PFSK-1 (cell line): ENCODE measurements around the gene C11orf52.

Experiments used
- POLR2AphosphoS5 ChIP-seq: IDR thresholded peaks from 2 replicates; pipeline ENCODE4 v1.6.1; 2012; ENCODE audit warnings: low read depth, mild to moderate bottlenecking, control low read depth, low read length, moderate library complexity
- TAF1 ChIP-seq: IDR thresholded peaks from 2 replicates; pipeline ENCODE4 v1.6.1; 2012; ENCODE audit warnings: low read length, control low read depth, borderline replicate concordance; ENCODE audit not compliant: insufficient read depth
- TF ChIP-seq, protein P1 (sequence below), 2 experiments: IDR thresholded peaks; 2 replicates each; pipeline versions ENCODE4 v1.6.1 to v1.8.0; 2011 to 2012; ENCODE audit warnings: low read depth in 2 of 2, low read length in 2 of 2, control low read depth in 1 of 2, inconsistent platforms in 1 of 2, mild to moderate bottlenecking in 1 of 2, moderate library complexity in 1 of 2; ENCODE audit not compliant: insufficient read depth in 1 of 2

DNA sequence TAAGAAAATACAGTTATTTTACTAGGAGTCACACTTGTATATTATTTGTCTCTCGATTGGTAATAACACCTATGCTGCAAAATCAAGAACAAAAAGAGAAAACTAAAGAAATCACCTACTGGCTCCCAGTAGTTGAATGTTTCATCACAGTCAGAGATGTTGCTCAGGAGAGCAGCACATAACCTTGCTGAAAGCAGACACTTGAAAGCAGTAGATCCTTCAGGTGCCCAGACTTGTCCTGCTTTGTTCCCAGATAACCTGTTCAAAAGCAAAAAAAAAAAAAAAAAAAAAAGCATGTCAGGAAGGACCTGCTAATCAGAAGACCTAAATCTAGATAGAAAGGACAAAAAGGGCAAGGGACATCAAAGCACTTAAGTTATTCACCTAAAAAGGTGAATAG lies 48.6 kb upstream of the C11orf52 start:
- TF ChIP-seq TAF1: no peak
- no peak for TF ChIP-seq POLR2AphosphoS5
- TF ChIP-seq, protein P1, sequence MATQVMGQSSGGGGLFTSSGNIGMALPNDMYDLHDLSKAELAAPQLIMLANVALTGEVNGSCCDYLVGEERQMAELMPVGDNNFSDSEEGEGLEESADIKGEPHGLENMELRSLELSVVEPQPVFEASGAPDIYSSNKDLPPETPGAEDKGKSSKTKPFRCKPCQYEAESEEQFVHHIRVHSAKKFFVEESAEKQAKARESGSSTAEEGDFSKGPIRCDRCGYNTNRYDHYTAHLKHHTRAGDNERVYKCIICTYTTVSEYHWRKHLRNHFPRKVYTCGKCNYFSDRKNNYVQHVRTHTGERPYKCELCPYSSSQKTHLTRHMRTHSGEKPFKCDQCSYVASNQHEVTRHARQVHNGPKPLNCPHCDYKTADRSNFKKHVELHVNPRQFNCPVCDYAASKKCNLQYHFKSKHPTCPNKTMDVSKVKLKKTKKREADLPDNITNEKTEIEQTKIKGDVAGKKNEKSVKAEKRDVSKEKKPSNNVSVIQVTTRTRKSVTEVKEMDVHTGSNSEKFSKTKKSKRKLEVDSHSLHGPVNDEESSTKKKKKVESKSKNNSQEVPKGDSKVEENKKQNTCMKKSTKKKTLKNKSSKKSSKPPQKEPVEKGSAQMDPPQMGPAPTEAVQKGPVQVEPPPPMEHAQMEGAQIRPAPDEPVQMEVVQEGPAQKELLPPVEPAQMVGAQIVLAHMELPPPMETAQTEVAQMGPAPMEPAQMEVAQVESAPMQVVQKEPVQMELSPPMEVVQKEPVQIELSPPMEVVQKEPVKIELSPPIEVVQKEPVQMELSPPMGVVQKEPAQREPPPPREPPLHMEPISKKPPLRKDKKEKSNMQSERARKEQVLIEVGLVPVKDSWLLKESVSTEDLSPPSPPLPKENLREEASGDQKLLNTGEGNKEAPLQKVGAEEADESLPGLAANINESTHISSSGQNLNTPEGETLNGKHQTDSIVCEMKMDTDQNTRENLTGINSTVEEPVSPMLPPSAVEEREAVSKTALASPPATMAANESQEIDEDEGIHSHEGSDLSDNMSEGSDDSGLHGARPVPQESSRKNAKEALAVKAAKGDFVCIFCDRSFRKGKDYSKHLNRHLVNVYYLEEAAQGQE (IDR thresholded peaks at IDR 0.05; ENCODE audit: insufficient read depth in 1 of 2, low read depth in 2 of 2, low read length in 2 of 2): no peak
